B cell (primary cell): ENCODE data around the gene CXADR.

ENCODE experiments used
- CTCF ChIP-seq: fragments of 200-600 bp; IDR thresholded peaks from one replicate; pipeline ENCODE4 v1.8.0; 2022; ENCODE audit warnings: antibody characterized with exemption, mild to moderate bottlenecking
- EZH2 ChIP-seq: IDR thresholded peaks from 2 replicates; pipeline ENCODE4 v1.6.1; 2012; ENCODE audit warnings: borderline replicate concordance, low read depth, mild to moderate bottlenecking, moderate library complexity, low read length; ENCODE audit not compliant: insufficient read depth, poor library complexity, severe bottlenecking

GRCh38 chr21:17578162-17578561 is 65.3 kb downstream of the CXADR start:
- TF ChIP-seq CTCF (no peak), EZH2 (no peak)
